AG04450 (cell line): ENCODE data around the gene RITA1. TPM values are rescaled to one million over a fixed set of nuclear protein-coding genes. Genes with fewer than 3 reads are reported as not detected.

Experiments
- CTCF ChIA-PET: fragments of 300-600, 350-600 bp; formaldehyde crosslinking; extraction: SDS; loops from one replicate; lab custom pipeline; 2022; ENCODE audit warnings: antibody characterized with exemption, inconsistent platforms; lab: Charles Lee
- POLR2A ChIA-PET: fragments of 350-600 bp; formaldehyde crosslinking; extraction: SDS; loops from one replicate; lab custom pipeline; 2021; ENCODE audit warnings: antibody characterized with exemption, inconsistent platforms; lab: Yijun Ruan, JAX
- DNase-seq: peaks from one replicate; pipeline ENCODE4 v3.0.0-alpha.2; 2011; ENCODE audit warnings: low read depth, low spot score
- H3K27ac ChIP-seq: one replicate; pipeline ENCODE4 v1.5.1; 2012; ENCODE audit warnings: low read depth, low read length, control low read depth
- H3K27me3 ChIP-seq: one replicate; pipeline ENCODE4 v1.6.0; 2012; ENCODE audit warnings: low read length; ENCODE audit not compliant: control insufficient read depth, insufficient read depth
- H3K4me3 ChIP-seq: 2 replicates; pipeline ENCODE4 v1.5.1; 2011; ENCODE audit warnings: mild to moderate bottlenecking, low read depth, low read length, control low read depth
- H3K9me3 ChIP-seq: 2 replicates; pipeline ENCODE4 v1.5.1; 2012; ENCODE audit warnings: low read length; ENCODE audit not compliant: control insufficient read depth, insufficient read depth
- polyA plus RNA-seq: library from polyadenylated mRNA; depleted of rRNA; stranded (reverse); fragments of >200 nt; gene quantifications from 2 replicates; pipeline ENCODE4 v1.2.3, GENCODE V29; 2011
- TF ChIP-seq, protein P1 (sequence below): IDR thresholded peaks from 2 replicates; pipeline ENCODE4 v1.5.1; 2011; ENCODE audit warnings: low read depth, low read length, control low read depth, inconsistent platforms

RITA1 gene
- polyA plus RNA-seq, 1 experiment: 9.0 TPM

DNA sequence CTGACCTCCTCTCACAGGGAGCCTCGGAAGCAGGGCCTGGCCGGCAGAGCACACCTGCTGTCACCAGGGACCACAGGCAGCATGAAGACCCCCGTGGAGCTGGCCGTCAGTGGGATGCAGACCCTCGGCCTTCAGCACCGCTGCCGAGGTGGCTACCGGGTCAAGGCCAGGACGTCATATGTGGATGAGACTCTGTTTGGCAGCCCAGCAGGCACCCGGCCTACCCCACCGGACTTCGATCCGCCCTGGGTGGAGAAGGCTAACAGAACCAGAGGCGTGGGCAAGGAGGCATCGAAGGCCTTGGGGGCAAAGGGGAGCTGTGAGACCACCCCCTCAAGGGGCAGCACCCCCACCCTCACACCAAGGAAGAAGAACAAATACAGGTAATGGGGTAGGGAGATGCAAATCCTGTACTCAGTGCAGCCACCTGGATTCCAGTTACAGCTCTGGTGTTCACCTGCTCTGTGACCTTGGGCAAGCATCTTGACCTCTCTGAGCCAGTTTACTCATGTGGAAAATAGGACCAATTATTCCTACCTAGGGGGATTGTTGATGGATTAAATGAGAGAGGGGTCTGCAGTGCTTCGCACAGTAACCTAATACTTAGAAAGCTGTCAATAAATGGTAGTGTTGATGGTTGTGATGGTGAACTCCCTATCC is 1.3 kb downstream of the RITA1 start:
- no peaks in the 10 kb centered on the region; the same call in 1 of the 2 replicates for H3K9me3 ChIP-seq
- POLR2A ChIA-PET: interaction anchor here (0.6 to 0.7 kb wide), 2 partner anchors 9 to 236 kb away, joined by 3 to 4 read pairs; no protein-coding TSS in a partner anchor
- TF ChIP-seq, protein P1, sequence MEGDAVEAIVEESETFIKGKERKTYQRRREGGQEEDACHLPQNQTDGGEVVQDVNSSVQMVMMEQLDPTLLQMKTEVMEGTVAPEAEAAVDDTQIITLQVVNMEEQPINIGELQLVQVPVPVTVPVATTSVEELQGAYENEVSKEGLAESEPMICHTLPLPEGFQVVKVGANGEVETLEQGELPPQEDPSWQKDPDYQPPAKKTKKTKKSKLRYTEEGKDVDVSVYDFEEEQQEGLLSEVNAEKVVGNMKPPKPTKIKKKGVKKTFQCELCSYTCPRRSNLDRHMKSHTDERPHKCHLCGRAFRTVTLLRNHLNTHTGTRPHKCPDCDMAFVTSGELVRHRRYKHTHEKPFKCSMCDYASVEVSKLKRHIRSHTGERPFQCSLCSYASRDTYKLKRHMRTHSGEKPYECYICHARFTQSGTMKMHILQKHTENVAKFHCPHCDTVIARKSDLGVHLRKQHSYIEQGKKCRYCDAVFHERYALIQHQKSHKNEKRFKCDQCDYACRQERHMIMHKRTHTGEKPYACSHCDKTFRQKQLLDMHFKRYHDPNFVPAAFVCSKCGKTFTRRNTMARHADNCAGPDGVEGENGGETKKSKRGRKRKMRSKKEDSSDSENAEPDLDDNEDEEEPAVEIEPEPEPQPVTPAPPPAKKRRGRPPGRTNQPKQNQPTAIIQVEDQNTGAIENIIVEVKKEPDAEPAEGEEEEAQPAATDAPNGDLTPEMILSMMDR: no peak
- peak overlapping the region; percentile 87; the same call in 1 of the 2 replicates for H3K4me3 ChIP-seq
- H3K27ac ChIP-seq: no peak overlapping the region
- H3K27me3 ChIP-seq: no peaks in the 10 kb centered on the region
- DNase-seq: no peak
- CTCF ChIA-PET: interaction anchor here (0.9 to 4.8 kb wide), 4 partner anchors 10 to 275 kb away, joined by 3 to 24 read pairs (median 6); no protein-coding TSS in a partner anchor

DNA sequence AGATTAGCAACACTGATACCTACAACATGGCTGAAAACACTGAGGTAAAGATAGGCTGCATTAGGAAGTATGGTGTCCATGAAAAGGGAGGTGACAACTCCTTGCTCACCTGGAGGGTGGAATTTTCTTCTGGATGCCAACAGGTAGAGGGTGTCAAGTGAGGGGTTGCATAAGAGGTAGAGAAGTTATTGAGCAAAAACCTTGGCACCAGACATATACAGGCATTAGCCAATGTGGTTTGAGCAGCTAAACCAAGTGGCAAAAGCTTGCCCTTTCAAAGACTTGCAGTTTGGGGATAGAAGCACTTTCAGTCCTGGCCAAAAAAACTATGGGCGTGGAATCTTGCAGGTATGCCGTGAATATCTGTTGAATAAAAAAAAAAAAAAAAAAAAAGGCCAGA is 3.8 kb downstream of the RITA1 start:
- POLR2A ChIA-PET: interaction anchor here (0.6 kb wide), 2 partner anchors 146 to 397 kb away, joined by 5 to 7 read pairs; partner anchors contain the start of gene SLC8B1
- DNase-seq: no peak
- H3K27me3 ChIP-seq: no peaks in the 10 kb centered on the region
- TF ChIP-seq, protein P1: no peak
- no peak overlapping the region for H3K4me3 ChIP-seq
- H3K27ac ChIP-seq: no peak overlapping the region
- CTCF ChIA-PET: interaction anchor here (0.6 to 1.1 kb wide), 3 partner anchors 8 to 236 kb away, joined by 3 to 5 read pairs (median 3); no protein-coding TSS in a partner anchor
- no peaks in the 10 kb centered on the region; the same call in 1 of the 2 replicates for H3K9me3 ChIP-seq

DNA sequence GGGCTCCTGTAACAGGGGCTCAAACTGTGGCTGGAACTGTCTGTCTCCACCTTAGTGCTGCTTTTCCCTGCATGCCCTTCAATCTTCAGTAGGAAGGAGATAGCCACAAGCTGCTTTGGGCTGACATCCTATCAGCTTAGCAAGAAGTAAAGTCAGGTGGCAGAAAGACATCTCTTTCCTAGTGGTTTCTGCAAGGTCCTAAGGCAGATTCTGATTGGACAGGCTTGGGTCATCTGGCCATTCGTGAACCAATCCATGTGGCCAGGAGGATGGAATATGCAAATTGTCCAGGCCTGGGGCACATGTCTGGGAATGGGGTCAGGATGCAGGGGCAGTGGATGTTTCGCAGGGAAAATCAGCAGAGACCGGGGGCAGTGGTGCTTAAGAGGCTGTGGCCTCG is 5.2 kb downstream of the RITA1 start:
- TF ChIP-seq, protein P1: no peak
- no peaks in the 10 kb centered on the region for H3K27me3 ChIP-seq
- H3K4me3 ChIP-seq: no peak overlapping the region
- H3K27ac ChIP-seq: no peak overlapping the region
- ChIA-PET CTCF (interaction anchor here (0.5 kb wide), 1 partner anchor 134 kb away, joined by 5 read pairs; the partner anchor contains the start of gene DTX1), POLR2A (no interaction called here)
- H3K9me3 ChIP-seq: no peaks in the 10 kb centered on the region
- DNase-seq: no peak

DNA sequence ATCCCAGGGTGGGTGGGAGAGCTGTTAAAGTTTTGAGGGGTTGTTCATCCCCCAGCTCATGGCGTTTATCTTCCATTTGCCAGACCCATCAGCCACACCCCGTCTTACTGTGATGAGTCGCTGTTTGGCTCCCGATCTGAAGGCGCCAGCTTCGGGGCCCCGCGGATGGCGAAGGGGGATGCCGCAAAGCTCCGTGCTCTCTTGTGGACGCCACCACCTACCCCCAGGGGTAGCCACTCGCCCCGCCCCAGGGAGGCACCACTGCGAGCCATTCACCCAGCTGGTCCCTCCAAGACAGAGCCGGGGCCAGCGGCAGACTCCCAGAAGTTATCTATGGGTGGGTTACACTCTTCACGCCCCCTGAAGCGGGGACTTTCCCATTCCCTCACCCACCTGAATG is 5.7 kb downstream of the RITA1 start:
- Histone ChIP-seq H3K27ac (no peak overlapping the region), H3K4me3 (no peak overlapping the region), H3K9me3 (no peaks in the 10 kb centered on the region), H3K27me3 (no peaks in the 10 kb centered on the region)
- ChIA-PET CTCF (interaction anchor here (0.5 kb wide), 1 partner anchor 135 kb away, joined by 5 read pairs; the partner anchor contains the start of gene DTX1), POLR2A (no interaction called here)
- DNase-seq: no peak
- TF ChIP-seq, protein P1: no peak

DNA sequence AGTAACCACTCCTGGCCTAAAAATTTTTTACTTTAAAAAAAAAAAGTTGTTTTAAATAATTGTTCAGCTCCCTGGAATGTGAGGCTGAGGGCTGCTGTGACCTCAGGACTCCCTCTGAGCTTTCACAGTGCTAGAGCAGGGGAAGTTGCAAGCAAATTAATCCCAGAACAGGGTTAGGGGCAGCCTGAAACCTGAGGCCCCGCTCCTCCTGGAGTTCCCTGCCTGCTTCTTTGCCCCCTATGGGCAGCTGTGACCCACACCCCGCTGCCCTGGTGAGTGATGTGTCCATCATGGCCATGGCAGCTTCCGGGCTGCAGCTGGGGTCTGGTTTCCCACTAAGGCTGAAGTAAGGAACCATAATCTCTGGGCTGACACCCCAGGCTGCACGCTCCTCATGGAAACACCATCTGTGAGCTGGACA is 9.5 kb downstream of the RITA1 start:
- DNase-seq: no peak
- ChIA-PET POLR2A (interaction anchor here (0.6 to 1.3 kb wide), 7 partner anchors 9 to 771 kb away, joined by 3 to 11 read pairs (median 5); partner anchors contain the start of genes DDX54, RITA1 and TPCN1), CTCF (interaction anchor here (0.6 to 1.9 kb wide), 6 partner anchors 9 to 494 kb away, joined by 3 to 5 read pairs (median 3); partner anchors contain the start of gene PLBD2)

More for the DNA sequence above, 9.5 kb downstream of the RITA1 start:
- H3K27ac ChIP-seq: peak overlapping the region; percentile 85
- TF ChIP-seq, protein P1: no peak
- H3K4me3 ChIP-seq: no peak overlapping the region
- no peaks in the 10 kb centered on the region for H3K27me3 ChIP-seq
- H3K9me3 ChIP-seq: no peaks in the 10 kb centered on the region
